Measurements from ENCODE around the gene PLCB3. TPM values are rescaled to one million over a fixed set of nuclear protein-coding genes. Genes with fewer than 3 reads are reported as not detected.

PLCB3 gene
- polyA plus RNA-seq, 1 donor, result 115 TPM

- Histone ChIP-seq H3K9me3 (ENCODE audit: control insufficient read depth, low read depth, low read length) (no peaks in the 10 kb centered on the region), H3K4me1 (ENCODE audit: control insufficient read depth, insufficient read depth, low read length) (peaks cover 47% of the 10 kb centered on the region), H3K27ac (ENCODE audit: low read length) (peak overlapping the region; percentile 85), H3K36me3 (ENCODE audit: control insufficient read depth, insufficient read depth, low read length) (no peaks in the 10 kb centered on the region), H3K4me3 (ENCODE audit: low read length) (peak overlapping the region; percentile 87), H3K27me3 (ENCODE audit: control insufficient read depth, insufficient read depth, low read length) (no peaks in the 10 kb centered on the region)
- WGBS (ENCODE audit: insufficient coverage, low lambda C conversion rate), result 0% methylated on average over 1 of the region's 13 CpGs
- DNase-seq, result peak in 1 of 2 donors; percentile 72
Observed at GRCh38 chr11:64229744-64230170, 21.6 kb upstream of the PLCB3 start.

- H3K4me3 ChIP-seq (ENCODE audit: low read length), result peak within 1 kb of the TSS; percentile 87
- no peaks in the 10 kb centered on the region for H3K27me3 ChIP-seq (ENCODE audit: control insufficient read depth, insufficient read depth, low read length)
- H3K9me3 ChIP-seq (ENCODE audit: control insufficient read depth, low read depth, low read length), result no peaks in the 10 kb centered on the region
- peak within 1 kb of the TSS; percentile 85 for H3K27ac ChIP-seq (ENCODE audit: low read length)
- no CpG with 5 or more reads among the region's 62 CpGs for WGBS (ENCODE audit: insufficient coverage, low lambda C conversion rate)
- DNase-seq, result peak; percentile 92 to 96
- no peaks in the 10 kb centered on the region for H3K36me3 ChIP-seq (ENCODE audit: control insufficient read depth, insufficient read depth, low read length)
- H3K4me1 ChIP-seq (ENCODE audit: control insufficient read depth, insufficient read depth, low read length), result peaks cover 44% of the 10 kb centered on the region
Observed at GRCh38 chr11:64230171-64230984, 21.0 kb upstream of the PLCB3 start, which contains the start of gene DNAJC4. TSS of gene DNAJC4 (plus strand) at chr11:64230548. CDS start at chr11:64230855, 307 bp downstream.

- peaks cover 48% of the 10 kb centered on the region for H3K4me1 ChIP-seq (ENCODE audit: control insufficient read depth, insufficient read depth, low read length)
- no CpG with 5 or more reads among the region's 8 CpGs for WGBS (ENCODE audit: insufficient coverage, low lambda C conversion rate)
Observed at GRCh38 chr11:64230985-64231365, 20.4 kb upstream of the PLCB3 start.

GRCh38 chr11:64231546-64231945, 19.8 kb upstream of the PLCB3 start:
- WGBS (ENCODE audit: insufficient coverage, low lambda C conversion rate), result no CpG with 5 or more reads among the region's 7 CpGs
- Histone ChIP-seq H3K36me3 (ENCODE audit: control insufficient read depth, insufficient read depth, low read length) (peaks cover 5% of the 10 kb centered on the region), H3K27me3 (ENCODE audit: control insufficient read depth, insufficient read depth, low read length) (no peaks in the 10 kb centered on the region), H3K27ac (ENCODE audit: low read length) (no peak overlapping the region), H3K4me3 (ENCODE audit: low read length) (no peak overlapping the region), H3K4me1 (ENCODE audit: control insufficient read depth, insufficient read depth, low read length) (peaks cover 47% of the 10 kb centered on the region), H3K9me3 (ENCODE audit: control insufficient read depth, low read depth, low read length) (no peaks in the 10 kb centered on the region)
- no peak for DNase-seq

More at GRCh38 chr11:64230985-64231365, 20.4 kb upstream of the PLCB3 start:
- peak overlapping the region; percentile 85 for H3K27ac ChIP-seq (ENCODE audit: low read length)
- H3K9me3 ChIP-seq (ENCODE audit: control insufficient read depth, low read depth, low read length), result no peaks in the 10 kb centered on the region
- H3K27me3 ChIP-seq (ENCODE audit: control insufficient read depth, insufficient read depth, low read length), result no peaks in the 10 kb centered on the region
- no peak for DNase-seq
- H3K4me3 ChIP-seq (ENCODE audit: low read length), result peak overlapping the region; percentile 87
- peaks cover 2% of the 10 kb centered on the region for H3K36me3 ChIP-seq (ENCODE audit: control insufficient read depth, insufficient read depth, low read length)

DNA sequence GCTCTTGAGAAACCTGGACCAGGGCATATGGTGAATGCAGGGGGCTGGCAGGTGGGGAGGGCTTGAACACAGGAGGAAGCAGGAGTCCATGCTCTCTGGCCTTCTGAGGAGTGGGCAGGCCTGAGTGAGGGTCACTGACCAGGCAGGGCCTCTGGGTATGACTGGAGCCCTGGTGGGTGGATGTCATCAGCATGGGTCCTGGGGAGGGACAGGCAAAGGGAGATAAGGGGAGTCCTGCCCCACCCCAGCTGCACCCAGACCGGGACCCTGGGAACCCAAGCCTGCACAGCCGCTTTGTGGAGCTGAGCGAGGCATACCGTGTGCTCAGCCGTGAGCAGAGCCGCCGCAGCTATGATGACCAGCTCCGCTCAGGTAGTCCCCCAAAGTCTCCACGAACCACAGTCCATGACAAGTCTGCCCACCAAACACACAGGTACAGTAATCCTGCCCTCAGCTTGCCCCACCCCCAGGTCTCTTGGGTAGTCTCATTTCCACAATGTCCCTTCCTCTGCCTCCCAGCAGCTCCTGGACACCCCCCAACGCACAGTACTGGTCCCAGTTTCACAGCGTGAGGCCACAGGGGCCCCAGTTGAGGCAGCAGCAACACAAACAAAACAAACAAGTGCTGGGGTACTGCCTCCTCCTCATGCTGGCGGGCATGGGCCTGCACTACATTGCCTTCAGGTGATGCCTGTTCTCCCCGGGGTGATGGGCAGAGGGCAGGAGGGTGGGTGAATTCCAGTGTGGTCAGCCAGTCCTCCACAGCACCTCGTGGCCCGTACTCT, 19.0 kb upstream of the PLCB3 start:
- H3K27me3 ChIP-seq (ENCODE audit: control insufficient read depth, insufficient read depth, low read length), result no peaks in the 10 kb centered on the region
- H3K27ac ChIP-seq (ENCODE audit: low read length), result no peak overlapping the region
- peaks cover 45% of the 10 kb centered on the region for H3K4me1 ChIP-seq (ENCODE audit: control insufficient read depth, insufficient read depth, low read length)
- no CpG with 5 or more reads among the region's 15 CpGs for WGBS (ENCODE audit: insufficient coverage, low lambda C conversion rate)
- peaks cover 5% of the 10 kb centered on the region for H3K36me3 ChIP-seq (ENCODE audit: control insufficient read depth, insufficient read depth, low read length)
- H3K4me3 ChIP-seq (ENCODE audit: low read length), result no peak overlapping the region
- H3K9me3 ChIP-seq (ENCODE audit: control insufficient read depth, low read depth, low read length), result no peaks in the 10 kb centered on the region
- DNase-seq, result no peak

GRCh38 chr11:64232967-64233315, 18.4 kb upstream of the PLCB3 start:
- no peaks in the 10 kb centered on the region for H3K9me3 ChIP-seq (ENCODE audit: control insufficient read depth, low read depth, low read length)
- H3K4me3 ChIP-seq (ENCODE audit: low read length), result no peak overlapping the region
- peaks cover 47% of the 10 kb centered on the region for H3K4me1 ChIP-seq (ENCODE audit: control insufficient read depth, insufficient read depth, low read length)

DNA sequence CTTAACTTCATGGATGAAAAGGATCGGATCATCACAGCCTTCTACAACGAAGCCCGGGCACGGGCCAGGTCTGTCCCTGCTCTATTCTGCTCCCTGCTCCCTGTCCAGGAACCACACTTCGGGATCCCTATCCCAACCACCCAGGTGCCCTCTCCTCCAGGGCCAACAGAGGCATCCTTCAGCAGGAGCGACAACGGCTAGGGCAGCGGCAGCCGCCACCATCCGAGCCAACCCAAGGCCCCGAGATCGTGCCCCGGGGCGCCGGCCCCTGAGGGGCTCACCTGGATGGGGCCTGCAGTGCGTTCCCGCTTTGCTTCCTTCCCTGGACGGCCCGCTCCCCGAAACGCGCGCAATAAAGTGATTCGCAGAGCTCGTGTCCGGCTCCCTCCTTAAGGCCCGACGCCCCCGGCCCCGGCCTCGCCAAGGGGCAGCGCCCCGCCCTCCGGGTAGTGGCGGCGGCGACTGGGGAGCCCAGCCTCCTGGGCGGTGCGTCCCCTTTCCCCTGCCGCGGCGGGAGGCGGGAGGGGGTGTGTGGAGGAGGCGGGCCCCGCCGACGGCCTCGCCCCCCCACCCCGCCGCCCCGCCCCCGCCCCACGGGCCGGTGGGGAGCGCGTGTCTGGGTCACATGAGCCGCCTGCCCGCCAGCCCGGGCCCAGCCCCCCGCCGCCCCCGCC, 17.3 kb upstream of the PLCB3 start, which contains the start of gene VEGFB:
Gene VEGFB, plus strand, starts transcription at position 672 of the 674 bp plus-strand sequence. CDS start 250 bp downstream, outside the sequence.
- H3K4me1 ChIP-seq (ENCODE audit: control insufficient read depth, insufficient read depth, low read length), result peaks cover 51% of the 10 kb centered on the region
- H3K27me3 ChIP-seq (ENCODE audit: control insufficient read depth, insufficient read depth, low read length), result no peaks in the 10 kb centered on the region
- peak within 1 kb of the TSS; percentile 23 for H3K27ac ChIP-seq (ENCODE audit: low read length)
- peak within 1 kb of the TSS; percentile 71 for H3K4me3 ChIP-seq (ENCODE audit: low read length)
- no peaks in the 10 kb centered on the region for H3K9me3 ChIP-seq (ENCODE audit: control insufficient read depth, low read depth, low read length)
- H3K36me3 ChIP-seq (ENCODE audit: control insufficient read depth, insufficient read depth, low read length), result peaks cover 17% of the 10 kb centered on the region
- no CpG with 5 or more reads among the region's 62 CpGs for WGBS (ENCODE audit: insufficient coverage, low lambda C conversion rate)
- peak; percentile 50 to 75 for DNase-seq

More at GRCh38 chr11:64232967-64233315, 18.4 kb upstream of the PLCB3 start:
- DNase-seq, result no peak
- no peak overlapping the region for H3K27ac ChIP-seq (ENCODE audit: low read length)
- peaks cover 6% of the 10 kb centered on the region for H3K36me3 ChIP-seq (ENCODE audit: control insufficient read depth, insufficient read depth, low read length)
- no peaks in the 10 kb centered on the region for H3K27me3 ChIP-seq (ENCODE audit: control insufficient read depth, insufficient read depth, low read length)
- 90% methylated on average over 2 of the region's 8 CpGs for WGBS (ENCODE audit: insufficient coverage, low lambda C conversion rate)

DNA sequence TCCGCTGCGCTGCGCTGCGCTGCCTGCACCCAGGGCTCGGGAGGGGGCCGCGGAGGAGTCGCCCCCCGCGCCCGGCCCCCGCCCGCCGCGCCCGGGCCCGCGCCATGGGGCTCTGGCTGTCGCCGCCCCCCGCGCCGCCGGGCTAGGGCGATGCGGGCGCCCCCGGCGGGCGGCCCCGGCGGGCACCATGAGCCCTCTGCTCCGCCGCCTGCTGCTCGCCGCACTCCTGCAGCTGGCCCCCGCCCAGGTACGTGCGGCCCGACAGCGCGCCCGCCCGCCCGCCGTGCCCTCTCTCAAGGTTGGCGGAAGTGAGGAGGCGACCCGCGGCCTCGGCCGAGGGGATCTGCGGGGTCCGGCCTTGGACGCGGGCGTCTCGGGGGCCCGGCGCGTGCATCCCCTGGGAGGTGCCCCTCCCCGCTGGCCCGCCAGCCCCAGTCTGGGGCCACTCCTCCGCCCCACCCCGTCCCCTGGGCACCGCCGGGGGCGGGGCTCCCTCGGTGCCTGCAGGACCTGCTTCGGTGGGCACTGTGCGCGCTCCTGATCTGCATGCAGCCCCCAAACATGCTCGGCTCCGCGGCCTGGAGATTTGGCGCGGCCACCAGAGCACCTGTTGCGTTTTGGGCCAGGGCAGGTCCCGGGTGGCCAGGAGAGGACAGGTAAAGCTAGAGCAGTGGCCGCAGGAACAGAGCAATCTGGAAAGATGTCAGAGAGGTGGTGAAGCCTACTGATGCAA, 16.5 kb upstream of the PLCB3 start:
- no CpG with 5 or more reads among the region's 80 CpGs for WGBS (ENCODE audit: insufficient coverage, low lambda C conversion rate)
- Histone ChIP-seq H3K27me3 (ENCODE audit: control insufficient read depth, insufficient read depth, low read length) (no peaks in the 10 kb centered on the region), H3K27ac (ENCODE audit: low read length) (no peak overlapping the region), H3K4me1 (ENCODE audit: control insufficient read depth, insufficient read depth, low read length) (peaks cover 47% of the 10 kb centered on the region), H3K4me3 (ENCODE audit: low read length) (peak overlapping the region; percentile 71), H3K36me3 (ENCODE audit: control insufficient read depth, insufficient read depth, low read length) (peaks cover 21% of the 10 kb centered on the region), H3K9me3 (ENCODE audit: control insufficient read depth, low read depth, low read length) (no peaks in the 10 kb centered on the region)
- DNase-seq, result peak; percentile 43 to 74

DNA sequence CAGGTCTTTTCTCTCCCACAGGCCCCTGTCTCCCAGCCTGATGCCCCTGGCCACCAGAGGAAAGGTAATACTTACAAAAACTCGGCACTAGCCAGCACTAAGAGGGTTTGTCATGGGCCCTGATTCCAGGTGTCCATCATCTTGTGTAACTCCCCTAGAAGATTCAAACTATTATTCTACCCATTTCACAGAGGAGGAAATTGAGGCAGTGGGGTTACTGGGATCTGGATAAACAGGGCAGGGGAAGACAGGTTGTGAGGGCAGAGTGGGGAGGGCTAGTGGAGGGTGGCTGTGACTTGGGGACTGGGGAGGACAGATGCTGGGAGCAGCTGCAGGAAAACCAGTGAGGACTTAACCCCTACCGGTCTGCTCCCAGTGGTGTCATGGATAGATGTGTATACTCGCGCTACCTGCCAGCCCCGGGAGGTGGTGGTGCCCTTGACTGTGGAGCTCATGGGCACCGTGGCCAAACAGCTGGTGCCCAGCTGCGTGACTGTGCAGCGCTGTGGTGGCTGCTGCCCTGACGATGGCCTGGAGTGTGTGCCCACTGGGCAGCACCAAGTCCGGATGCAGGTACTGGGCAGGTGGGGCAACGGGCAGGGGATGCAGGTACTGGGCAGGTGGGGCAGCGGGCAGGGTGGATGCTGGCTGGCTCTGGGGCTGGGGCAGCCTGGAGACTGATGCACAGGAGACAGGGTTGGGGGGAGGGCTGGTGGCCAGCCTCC, 15.7 kb upstream of the PLCB3 start:
- Histone ChIP-seq H3K4me3 (ENCODE audit: low read length) (peak overlapping the region; percentile 71), H3K36me3 (ENCODE audit: control insufficient read depth, insufficient read depth, low read length) (peaks cover 21% of the 10 kb centered on the region), H3K27ac (ENCODE audit: low read length) (no peak overlapping the region), H3K9me3 (ENCODE audit: control insufficient read depth, low read depth, low read length) (no peaks in the 10 kb centered on the region), H3K4me1 (ENCODE audit: control insufficient read depth, insufficient read depth, low read length) (peaks cover 53% of the 10 kb centered on the region), H3K27me3 (ENCODE audit: control insufficient read depth, insufficient read depth, low read length) (no peaks in the 10 kb centered on the region)
- no peak for DNase-seq
- WGBS (ENCODE audit: insufficient coverage, low lambda C conversion rate), result no CpG with 5 or more reads among the region's 12 CpGs

Measured in large intestine (tissue), 3 donors.